ENCODE measurements around the gene ENPP4. TPM values are rescaled to one million over a fixed set of nuclear protein-coding genes. Genes with fewer than 3 reads are reported as not detected.

The ENPP4 gene
- polyA plus RNA-seq, 1 donor from 2014 or later = 24.0 TPM

DNA sequence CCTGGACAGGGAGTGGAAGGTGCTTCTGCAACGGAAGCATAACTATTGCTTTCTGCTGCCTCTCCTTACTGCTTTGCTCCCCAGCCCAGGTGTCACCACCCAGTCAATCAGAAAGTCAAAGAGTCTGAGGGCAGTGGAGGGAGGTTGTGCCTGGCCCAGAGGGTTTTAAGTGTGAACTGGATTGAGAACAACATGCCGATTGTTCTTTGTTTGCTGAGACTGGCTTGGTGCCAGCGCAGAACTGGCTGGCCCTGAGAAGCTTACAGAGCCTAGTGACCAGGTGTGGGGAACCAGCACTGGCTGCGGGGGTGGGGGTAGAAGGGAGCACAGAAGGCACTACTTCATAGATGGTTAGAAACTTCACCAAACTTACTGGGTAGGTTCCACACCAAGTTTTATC is 31.1 kb upstream of the ENPP4 start:
- Histone ChIP-seq H3K9me3 (ENCODE audit: low read length) (no peaks in the 10 kb centered on the region), H3F3A (ENCODE audit: insufficient read depth, low read length, poor library complexity, severe bottlenecking) (no peaks in the 10 kb centered on the region), H4K20me1 (ENCODE audit: insufficient read depth) (no peaks in the 10 kb centered on the region), H3K9me2 (ENCODE audit: insufficient read depth, low read length) (no peaks in the 10 kb centered on the region), H3K4me2 (ENCODE audit: low read length) (no peak overlapping the region), H3K27me3 (ENCODE audit: insufficient read depth, low read depth, low read length) (no peaks in the 10 kb centered on the region), H2AFZ (ENCODE audit: low read depth, low read length) (no peak overlapping the region), H3K27ac (ENCODE audit: low read length) (no peak overlapping the region), H3K36me3 (ENCODE audit: insufficient read depth, low read length) (no peaks in the 10 kb centered on the region), H3K9ac (ENCODE audit: low read length) (no peak overlapping the region), H3K4me3 (ENCODE audit: low read length) (no peak overlapping the region), H3K79me2 (replicated peaks; ENCODE audit: insufficient read depth, low read length) (no peaks in the 10 kb centered on the region)
- TF ChIP-seq TAF1 (IDR thresholded peaks at IDR 0.05; ENCODE audit: low read depth) (no peak), RAD21 (conservative IDR thresholded peaks at IDR 0.05) (no peak), SMC3 (conservative IDR thresholded peaks at IDR 0.05; ENCODE audit: poor library complexity) (no peak), POLR2AphosphoS5 (IDR thresholded peaks at IDR 0.05) (no peak), EZH2 (IDR thresholded peaks at IDR 0.05; ENCODE audit: borderline replicate concordance, insufficient read depth, low read length, poor library complexity, severe bottlenecking) (no peak), MXI1 (conservative IDR thresholded peaks at IDR 0.05; ENCODE audit: poor library complexity, severe bottlenecking) (no peak), EP300 (conservative IDR thresholded peaks at IDR 0.05; ENCODE audit: poor library complexity, severe bottlenecking) (no peak)
- TF ChIP-seq, protein P1, sequence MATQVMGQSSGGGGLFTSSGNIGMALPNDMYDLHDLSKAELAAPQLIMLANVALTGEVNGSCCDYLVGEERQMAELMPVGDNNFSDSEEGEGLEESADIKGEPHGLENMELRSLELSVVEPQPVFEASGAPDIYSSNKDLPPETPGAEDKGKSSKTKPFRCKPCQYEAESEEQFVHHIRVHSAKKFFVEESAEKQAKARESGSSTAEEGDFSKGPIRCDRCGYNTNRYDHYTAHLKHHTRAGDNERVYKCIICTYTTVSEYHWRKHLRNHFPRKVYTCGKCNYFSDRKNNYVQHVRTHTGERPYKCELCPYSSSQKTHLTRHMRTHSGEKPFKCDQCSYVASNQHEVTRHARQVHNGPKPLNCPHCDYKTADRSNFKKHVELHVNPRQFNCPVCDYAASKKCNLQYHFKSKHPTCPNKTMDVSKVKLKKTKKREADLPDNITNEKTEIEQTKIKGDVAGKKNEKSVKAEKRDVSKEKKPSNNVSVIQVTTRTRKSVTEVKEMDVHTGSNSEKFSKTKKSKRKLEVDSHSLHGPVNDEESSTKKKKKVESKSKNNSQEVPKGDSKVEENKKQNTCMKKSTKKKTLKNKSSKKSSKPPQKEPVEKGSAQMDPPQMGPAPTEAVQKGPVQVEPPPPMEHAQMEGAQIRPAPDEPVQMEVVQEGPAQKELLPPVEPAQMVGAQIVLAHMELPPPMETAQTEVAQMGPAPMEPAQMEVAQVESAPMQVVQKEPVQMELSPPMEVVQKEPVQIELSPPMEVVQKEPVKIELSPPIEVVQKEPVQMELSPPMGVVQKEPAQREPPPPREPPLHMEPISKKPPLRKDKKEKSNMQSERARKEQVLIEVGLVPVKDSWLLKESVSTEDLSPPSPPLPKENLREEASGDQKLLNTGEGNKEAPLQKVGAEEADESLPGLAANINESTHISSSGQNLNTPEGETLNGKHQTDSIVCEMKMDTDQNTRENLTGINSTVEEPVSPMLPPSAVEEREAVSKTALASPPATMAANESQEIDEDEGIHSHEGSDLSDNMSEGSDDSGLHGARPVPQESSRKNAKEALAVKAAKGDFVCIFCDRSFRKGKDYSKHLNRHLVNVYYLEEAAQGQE (IDR thresholded peaks at IDR 0.05; ENCODE audit: borderline replicate concordance) = no peak
- TF ChIP-seq, protein P2, sequence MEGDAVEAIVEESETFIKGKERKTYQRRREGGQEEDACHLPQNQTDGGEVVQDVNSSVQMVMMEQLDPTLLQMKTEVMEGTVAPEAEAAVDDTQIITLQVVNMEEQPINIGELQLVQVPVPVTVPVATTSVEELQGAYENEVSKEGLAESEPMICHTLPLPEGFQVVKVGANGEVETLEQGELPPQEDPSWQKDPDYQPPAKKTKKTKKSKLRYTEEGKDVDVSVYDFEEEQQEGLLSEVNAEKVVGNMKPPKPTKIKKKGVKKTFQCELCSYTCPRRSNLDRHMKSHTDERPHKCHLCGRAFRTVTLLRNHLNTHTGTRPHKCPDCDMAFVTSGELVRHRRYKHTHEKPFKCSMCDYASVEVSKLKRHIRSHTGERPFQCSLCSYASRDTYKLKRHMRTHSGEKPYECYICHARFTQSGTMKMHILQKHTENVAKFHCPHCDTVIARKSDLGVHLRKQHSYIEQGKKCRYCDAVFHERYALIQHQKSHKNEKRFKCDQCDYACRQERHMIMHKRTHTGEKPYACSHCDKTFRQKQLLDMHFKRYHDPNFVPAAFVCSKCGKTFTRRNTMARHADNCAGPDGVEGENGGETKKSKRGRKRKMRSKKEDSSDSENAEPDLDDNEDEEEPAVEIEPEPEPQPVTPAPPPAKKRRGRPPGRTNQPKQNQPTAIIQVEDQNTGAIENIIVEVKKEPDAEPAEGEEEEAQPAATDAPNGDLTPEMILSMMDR (IDR thresholded peaks at IDR 0.05; ENCODE audit: poor library complexity, severe bottlenecking) = no peak

DNA sequence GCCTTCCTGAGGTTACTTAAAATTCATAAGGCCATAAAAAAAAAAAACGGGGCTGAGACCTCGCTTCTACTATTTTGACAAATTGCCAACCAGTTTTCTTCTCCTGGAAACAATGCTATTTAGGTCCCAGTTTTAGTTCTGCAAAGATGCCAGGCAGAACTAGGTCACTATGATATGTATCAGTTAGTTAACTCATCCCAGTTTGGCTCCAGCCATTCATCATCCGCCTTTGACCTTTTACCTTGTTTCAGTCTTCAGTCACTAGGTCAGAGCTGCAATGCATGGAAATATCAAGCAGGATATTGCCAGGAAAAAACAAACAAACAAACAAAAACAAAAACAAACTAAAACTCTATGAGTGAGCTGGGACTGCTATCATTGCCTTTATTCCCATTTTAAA is 29.8 kb upstream of the ENPP4 start:
- Histone ChIP-seq H3K36me3 (ENCODE audit: insufficient read depth, low read length) (no peaks in the 10 kb centered on the region), H3F3A (ENCODE audit: insufficient read depth, low read length, poor library complexity, severe bottlenecking) (no peaks in the 10 kb centered on the region), H3K27ac (ENCODE audit: low read length) (no peak overlapping the region), H3K4me3 (ENCODE audit: low read length) (no peak overlapping the region), H4K20me1 (ENCODE audit: insufficient read depth) (no peaks in the 10 kb centered on the region), H3K79me2 (replicated peaks; ENCODE audit: insufficient read depth, low read length) (no peaks in the 10 kb centered on the region), H2AFZ (ENCODE audit: low read depth, low read length) (no peak overlapping the region), H3K9me3 (ENCODE audit: low read length) (no peaks in the 10 kb centered on the region), H3K9me2 (ENCODE audit: insufficient read depth, low read length) (no peaks in the 10 kb centered on the region), H3K27me3 (ENCODE audit: insufficient read depth, low read depth, low read length) (no peaks in the 10 kb centered on the region), H3K4me2 (ENCODE audit: low read length) (no peak overlapping the region), H3K9ac (ENCODE audit: low read length) (no peak overlapping the region)
- TF ChIP-seq EZH2 (IDR thresholded peaks at IDR 0.05; ENCODE audit: borderline replicate concordance, insufficient read depth, low read length, poor library complexity, severe bottlenecking) (no peak), EP300 (conservative IDR thresholded peaks at IDR 0.05; ENCODE audit: poor library complexity, severe bottlenecking) (no peak), SMC3 (conservative IDR thresholded peaks at IDR 0.05; ENCODE audit: poor library complexity) (no peak), RAD21 (conservative IDR thresholded peaks at IDR 0.05) (no peak), POLR2AphosphoS5 (IDR thresholded peaks at IDR 0.05) (no peak), MXI1 (conservative IDR thresholded peaks at IDR 0.05; ENCODE audit: poor library complexity, severe bottlenecking) (no peak), TAF1 (IDR thresholded peaks at IDR 0.05; ENCODE audit: low read depth) (no peak)
- TF ChIP-seq, protein P2 (IDR thresholded peaks at IDR 0.05; ENCODE audit: poor library complexity, severe bottlenecking) = no peak
- TF ChIP-seq, protein P1 (IDR thresholded peaks at IDR 0.05; ENCODE audit: borderline replicate concordance) = no peak

Data from neural cell (in vitro differentiated cells).